ENCODE data around the gene CKS1B.

CKS1B gene

GRCh38 chr1:154988058-154988954, 13.8 kb downstream of the CKS1B start:
- no peak for DNase-seq

- DNase-seq: no peak
Observed at GRCh38 chr1:154989195-154989860, 14.8 kb downstream of the CKS1B start.

GRCh38 chr1:154990276-154990675, 15.8 kb downstream of the CKS1B start:
- no peak for DNase-seq

GRCh38 chr1:154992721-154993571, 18.5 kb downstream of the CKS1B start:
- DNase-seq: no peak

- DNase-seq: no peak
Observed at GRCh38 chr1:154993572-154994268, 19.2 kb downstream of the CKS1B start, which contains the start of gene LENEP. LENEP (plus strand) TSS chr1:154993586; CDS start chr1:154993608, 22 bp downstream.

- DNase-seq: no peak
Observed at GRCh38 chr1:154994269-154994587, 19.7 kb downstream of the CKS1B start.

GRCh38 chr1:154994591-154994990, 20.1 kb downstream of the CKS1B start:
- DNase-seq: no peak

GRCh38 chr1:154995301-154995983, 21.0 kb downstream of the CKS1B start:
- DNase-seq: peak; percentile 45 to 64

- DNase-seq: peak; percentile 55 to 61
Observed at GRCh38 chr1:154996966-154997701, 22.7 kb downstream of the CKS1B start.

- no peak for DNase-seq
Observed at GRCh38 chr1:154998201-154998780, 23.8 kb downstream of the CKS1B start.

GRCh38 chr1:154998818-154999570, 24.5 kb downstream of the CKS1B start:
- peak in 1 of 2 donors; percentile 59 for DNase-seq

- DNase-seq: no peak
Observed at GRCh38 chr1:154999571-155000410, 25.3 kb downstream of the CKS1B start.

GRCh38 chr1:155000411-155000725, 25.9 kb downstream of the CKS1B start:
- DNase-seq: no peak

- DNase-seq: peak in 1 of 2 donors; percentile 60
Observed at GRCh38 chr1:155000726-155001424, 26.4 kb downstream of the CKS1B start.

- DNase-seq: no peak
Observed at GRCh38 chr1:155001425-155001674, 26.9 kb downstream of the CKS1B start.

GRCh38 chr1:155001675-155002463, 27.4 kb downstream of the CKS1B start:
- DNase-seq: peak; percentile 98 to 99

GRCh38 chr1:155002464-155003226, 28.2 kb downstream of the CKS1B start, which contains the start of gene ZBTB7B:
ZBTB7B (plus strand) TSS chr1:155002802; CDS start chr1:155014661, 11,859 bp downstream.
- DNase-seq: no peak

Data from inflammatory macrophage treated with lipopolysaccharide for 1 hour (primary cell).